B cell (primary cell): ENCODE results near the gene EFCAB8. TPM values are rescaled to one million over a fixed set of nuclear protein-coding genes. Genes with fewer than 3 reads are reported as not detected.

Experiments
- ATAC-seq: fragments of 200-7000 bp; cut with Tn5 transposase; one replicate; pipeline ENCODE4 v1.10.0; 2021; ENCODE audit warnings: low read depth, mild to moderate bottlenecking, moderate number of reproducible peaks, moderate library complexity
- CTCF ChIA-PET: fragments of 350-600 bp; sonication (Branson Sonifier 250); formaldehyde crosslinking; loops from one replicate; lab custom pipeline; 2021; ENCODE audit warnings: antibody characterized with exemption, inconsistent platforms; lab: Charles Lee
- POLR2A ChIA-PET: fragments of 350-600 bp; sonication (Branson Sonifier 250); formaldehyde crosslinking; loops from one replicate; lab custom pipeline; 2021; ENCODE audit warnings: antibody characterized with exemption; lab: Charles Lee
- DNase-seq: peaks from one replicate; pipeline ENCODE4 v3.0.0; 2013
- H2AFZ ChIP-seq: 2 replicates; pipeline ENCODE4 v1.6.1; 2012; ENCODE audit warnings: mild to moderate bottlenecking, low read depth, low read length; ENCODE audit not compliant: insufficient read depth, poor library complexity, severe bottlenecking
- H3K27ac ChIP-seq, 2 donors: 1 replicate in 1 of 2; 2 replicates in 1 of 2; pipeline ENCODE4 v1.5.1; 2012 to 2013; ENCODE audit warnings: low read length in 2 of 2, mild to moderate bottlenecking in 2 of 2, moderate library complexity in 1 of 2
- H3K27me3 ChIP-seq, 4 experiments: fragments of 200-600 bp in 1 of 4; sonication (generic) in 1 of 4; replicated peaks in 1 of 4; 1 replicate in 2 of 4; 2 replicates in 2 of 4; pipeline versions ENCODE4 v1.6.1 to v1.7.0; 2013 to 2016; ENCODE audit warnings: low read length in 3 of 4, mild to moderate bottlenecking in 2 of 4, mixed read lengths in 1 of 4, moderate library complexity in 1 of 4; ENCODE audit not compliant: insufficient read depth in 4 of 4, control insufficient read depth in 3 of 4; ENCODE audit errors: control extremely low read depth in 1 of 4
- H3K36me3 ChIP-seq, 2 experiments: replicated peaks in 1 of 2; 1 replicate in 1 of 2; 2 replicates in 1 of 2; pipeline versions ENCODE4 v1.6.1 to v1.7.1; 2013; ENCODE audit warnings: low read length in 1 of 2; ENCODE audit not compliant: insufficient read depth in 2 of 2, control insufficient read depth in 1 of 2; ENCODE audit errors: control extremely low read depth in 1 of 2, extremely low read depth in 1 of 2
- H3K4me1 ChIP-seq, 2 donors: fragments of 200-600 bp in 1 of 2; sonication (generic) in 1 of 2; 1 replicate in 1 of 2; 2 replicates in 1 of 2; pipeline versions ENCODE4 v1.5.1 to v1.6.1; 2013 to 2017; ENCODE audit warnings: low read length in 2 of 2; ENCODE audit not compliant: control insufficient read depth in 2 of 2, insufficient read depth in 2 of 2
- H3K4me2 ChIP-seq: replicated peaks from 2 replicates; pipeline ENCODE3; 2012; ENCODE audit warnings: mild to moderate bottlenecking, low read depth, low read length; ENCODE audit not compliant: poor library complexity, severe bottlenecking
- H3K4me3 ChIP-seq, 5 experiments: fragments of 200-600 bp in 1 of 5; sonication (generic) in 1 of 5; 1 replicate in 3 of 5; 2 replicates in 2 of 5; pipeline versions ENCODE4 v1.5.1 to v1.7.0; 2011 to 2016; ENCODE audit warnings: low read length in 4 of 5, mild to moderate bottlenecking in 4 of 5, low read depth in 2 of 5, control low read depth in 1 of 5, moderate library complexity in 1 of 5; ENCODE audit not compliant: insufficient read depth in 1 of 5; ENCODE audit errors: control extremely low read depth in 1 of 5, extremely low read depth in 1 of 5
- H3K79me2 ChIP-seq: fragments of 200-600 bp; sonication (generic); one replicate; pipeline ENCODE4 v1.6.0; 2016; ENCODE audit warnings: low read length; ENCODE audit not compliant: control insufficient read depth, insufficient read depth
- H3K9ac ChIP-seq: fragments of 200-600 bp; sonication (generic); 2 replicates; pipeline ENCODE4 v1.6.1; 2017; ENCODE audit warnings: mild to moderate bottlenecking, low read length, moderate library complexity
- H3K9me3 ChIP-seq, 3 donors: one replicate each; pipeline versions ENCODE4 v1.6.1 to v1.7.1; 2013; ENCODE audit warnings: low read length in 2 of 3; ENCODE audit not compliant: control insufficient read depth in 2 of 3, insufficient read depth in 1 of 3; ENCODE audit errors: control extremely low read depth in 1 of 3
- H4K20me1 ChIP-seq: 2 replicates; pipeline ENCODE4 v1.6.0; 2012; ENCODE audit warnings: mild to moderate bottlenecking, low read length; ENCODE audit not compliant: insufficient read depth, control insufficient read depth, poor library complexity, severe bottlenecking
- H3K27ac Mint-ChIP-seq: one replicate; pipeline ENCODE4 v1.8.0; 2021; ENCODE audit warnings: mixed read lengths
- H3K27me3 Mint-ChIP-seq: one replicate; pipeline ENCODE4 v1.8.0; 2021; ENCODE audit warnings: mixed read lengths
- H3K4me1 Mint-ChIP-seq: one replicate; pipeline ENCODE4 v1.8.0; 2021; ENCODE audit warnings: mixed read lengths
- H3K4me3 Mint-ChIP-seq: one replicate; pipeline ENCODE4 v1.8.0; 2021; ENCODE audit warnings: mixed read lengths
- H3K9me3 Mint-ChIP-seq: one replicate; pipeline ENCODE4 v1.8.0; 2022; ENCODE audit warnings: mixed read lengths; ENCODE audit not compliant: insufficient read depth
- EZH2 ChIP-seq: IDR thresholded peaks from 2 replicates; pipeline ENCODE4 v1.6.1; 2012; ENCODE audit warnings: borderline replicate concordance, low read depth, mild to moderate bottlenecking, moderate library complexity, low read length; ENCODE audit not compliant: insufficient read depth, poor library complexity, severe bottlenecking
- WGBS: methylation state at CpG from one replicate; pipeline ENCODE4 v1.1.5; 2013; ENCODE audit warnings: missing lambda C conversion rate; ENCODE audit not compliant: insufficient coverage; 5-methylcytosine and 5-hydroxymethylcytosine counted together
- intact Hi-C: fragments of 100-400 bp; cut with micrococcal nuclease; formaldehyde crosslinking; loops from one replicate; pipeline ENCODE4 v1.10.0; 2022
- polyA plus RNA-seq: library from polyadenylated mRNA; depleted of rRNA; stranded (reverse); fragments of >200 nt; gene quantifications from 2 replicates; pipeline ENCODE4 v1.2.3, GENCODE V29; 2012
- total RNA-seq, 2 donors: library from RNA; stranded (reverse); fragments of 120-200 nt in 1 of 2; gene quantifications; 1 replicate in 1 of 2; 2 replicates in 1 of 2; pipeline versions ENCODE4 v1.2.3 to v1.2.4, GENCODE V29; 2013 to 2022
- TF ChIP-seq, protein P1 (sequence below): fragments of 200-600 bp; IDR thresholded peaks from one replicate; pipeline ENCODE4 v1.8.0; 2022; ENCODE audit warnings: antibody characterized with exemption, mild to moderate bottlenecking

EFCAB8 gene
- total and polyA plus RNA-seq, 2 donors (not counting 1 experiment from before 2014, with no cell fraction given): 0.72 to 2.3 TPM

DNA sequence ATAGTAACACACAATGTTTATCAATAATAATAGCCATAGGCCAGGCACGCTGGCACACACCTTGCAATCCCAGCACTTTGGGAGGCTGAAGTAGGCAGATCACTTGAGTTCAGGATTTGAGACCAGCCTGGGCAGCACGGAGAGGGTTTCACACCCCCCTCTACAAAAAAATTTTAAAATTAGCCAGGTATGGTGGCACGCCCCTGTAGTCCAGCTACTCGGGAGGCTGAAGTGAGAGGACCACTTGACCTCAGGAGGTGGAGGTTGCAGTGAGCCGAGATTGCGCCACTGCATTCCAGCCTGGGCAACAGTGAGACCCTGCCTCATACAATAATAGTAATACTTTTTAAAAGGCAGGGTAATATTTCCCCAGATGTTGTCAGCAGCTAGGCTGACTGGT lies 46.8 kb upstream of the EFCAB8 start:
- DNase-seq (no peak), ATAC-seq (no peak)
- H3K27me3 ChIP-seq: no peaks in the 10 kb centered on the region
- intact Hi-C loops: no loop called here
- WGBS: 94% methylated on average over 2 of the region's 6 CpGs
- TF ChIP-seq, protein P1, sequence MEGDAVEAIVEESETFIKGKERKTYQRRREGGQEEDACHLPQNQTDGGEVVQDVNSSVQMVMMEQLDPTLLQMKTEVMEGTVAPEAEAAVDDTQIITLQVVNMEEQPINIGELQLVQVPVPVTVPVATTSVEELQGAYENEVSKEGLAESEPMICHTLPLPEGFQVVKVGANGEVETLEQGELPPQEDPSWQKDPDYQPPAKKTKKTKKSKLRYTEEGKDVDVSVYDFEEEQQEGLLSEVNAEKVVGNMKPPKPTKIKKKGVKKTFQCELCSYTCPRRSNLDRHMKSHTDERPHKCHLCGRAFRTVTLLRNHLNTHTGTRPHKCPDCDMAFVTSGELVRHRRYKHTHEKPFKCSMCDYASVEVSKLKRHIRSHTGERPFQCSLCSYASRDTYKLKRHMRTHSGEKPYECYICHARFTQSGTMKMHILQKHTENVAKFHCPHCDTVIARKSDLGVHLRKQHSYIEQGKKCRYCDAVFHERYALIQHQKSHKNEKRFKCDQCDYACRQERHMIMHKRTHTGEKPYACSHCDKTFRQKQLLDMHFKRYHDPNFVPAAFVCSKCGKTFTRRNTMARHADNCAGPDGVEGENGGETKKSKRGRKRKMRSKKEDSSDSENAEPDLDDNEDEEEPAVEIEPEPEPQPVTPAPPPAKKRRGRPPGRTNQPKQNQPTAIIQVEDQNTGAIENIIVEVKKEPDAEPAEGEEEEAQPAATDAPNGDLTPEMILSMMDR: no peak
- no peak for TF ChIP-seq EZH2
- H4K20me1 ChIP-seq: no peaks in the 10 kb centered on the region
- H3K36me3 ChIP-seq: no peaks in the 10 kb centered on the region
- POLR2A ChIA-PET: no interaction called here
- no peak overlapping the region for H2AFZ ChIP-seq
- H3K27ac Mint-ChIP-seq: no peak overlapping the region
- H3K4me1 ChIP-seq: no peaks in the 10 kb centered on the region
- H3K9me3 ChIP-seq: no peaks in the 10 kb centered on the region
- H3K27ac ChIP-seq: no peak overlapping the region
- no peak overlapping the region for H3K4me3 Mint-ChIP-seq
- no peaks in the 10 kb centered on the region for H3K9me3 Mint-ChIP-seq
- H3K79me2 ChIP-seq: no peaks in the 10 kb centered on the region
- CTCF ChIA-PET: interaction anchor here (0.7 kb wide), 1 partner anchor 22 kb away, joined by 3 read pairs; no protein-coding TSS in a partner anchor
- no peaks in the 10 kb centered on the region for H3K27me3 Mint-ChIP-seq
- H3K4me1 Mint-ChIP-seq: no peaks in the 10 kb centered on the region
- H3K4me2 ChIP-seq: no peak overlapping the region
- H3K4me3 ChIP-seq: no peak overlapping the region
- no peak overlapping the region for H3K9ac ChIP-seq

DNA sequence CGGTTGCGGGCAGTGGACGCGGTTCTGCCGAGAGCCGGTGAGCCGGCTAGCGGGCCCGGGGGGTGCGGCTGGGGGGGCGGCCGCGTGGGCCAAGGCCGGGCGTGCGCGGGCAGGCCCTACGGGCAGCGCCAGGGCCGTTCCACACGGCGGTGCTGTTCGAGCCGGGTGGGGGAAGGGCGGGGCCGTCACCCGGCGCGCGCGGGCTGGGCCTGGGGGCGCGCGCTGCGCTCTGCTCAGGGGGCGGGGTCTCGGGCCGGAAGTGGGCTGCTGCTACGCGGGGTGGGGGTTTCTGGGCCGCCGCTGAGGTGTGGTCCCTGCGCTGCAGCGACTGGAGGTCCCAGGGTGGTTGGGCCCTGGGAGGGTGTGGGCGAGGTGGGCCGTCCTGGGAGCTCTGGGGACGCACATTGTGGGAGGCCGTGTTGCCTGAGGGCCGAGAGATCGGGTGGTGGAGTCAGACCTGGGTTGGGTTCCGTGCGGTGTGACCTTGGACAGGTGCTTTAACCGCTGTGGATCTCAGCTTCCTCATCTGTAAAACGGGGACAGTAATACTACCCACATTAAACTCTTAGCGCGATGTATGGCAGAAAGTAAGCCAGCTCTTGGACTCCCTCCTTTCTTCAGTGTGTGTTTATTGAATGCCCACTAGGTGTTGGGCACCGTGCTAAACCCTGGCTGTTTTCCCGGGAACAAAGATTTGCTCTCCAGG lies 38.6 kb upstream of the EFCAB8 start:
- H3K4me1 ChIP-seq: peaks cover 21% of the 10 kb centered on the region in 2 donors
- peak overlapping the region; percentile 75 for H3K4me2 ChIP-seq
- H3K36me3 ChIP-seq: peaks cover 0 to 2% of the 10 kb centered on the region in 2 experiments
- peak overlapping the region; percentile 95 for H3K9ac ChIP-seq
- ChIA-PET CTCF (interaction anchor here (0.7 to 1.7 kb wide), 3 partner anchors 17 to 41 kb away, joined by 3 read pairs; no protein-coding TSS in a partner anchor), POLR2A (interaction anchor here (0.6 to 0.8 kb wide), 8 partner anchors 30 to 1889 kb away, joined by 3 to 8 read pairs (median 4); partner anchors contain the start of genes EIF2S2 and PXMP4)
- no peak for TF ChIP-seq EZH2
- TF ChIP-seq, protein P1: no peak
- Mint-ChIP-seq H3K27me3 (no peaks in the 10 kb centered on the region), H3K9me3 (no peaks in the 10 kb centered on the region), H3K4me3 (peak overlapping the region; percentile 98), H3K4me1 (peaks cover 39% of the 10 kb centered on the region), H3K27ac (peak overlapping the region; percentile 98)
- DNase-seq (peak; percentile 93), ATAC-seq (peak; percentile 72)
- peaks cover 50% of the 10 kb centered on the region for H4K20me1 ChIP-seq
- H3K27ac ChIP-seq: peak overlapping the region; percentile 89 to 93
- H2AFZ ChIP-seq: peak overlapping the region; percentile 56
- peak overlapping the region; percentile 66 to 92 (median 77) for H3K4me3 ChIP-seq
- H3K9me3 ChIP-seq: no peaks in the 10 kb centered on the region
- no peaks in the 10 kb centered on the region for H3K27me3 ChIP-seq
- WGBS: under 1% methylated on average over 52 of the region's 58 CpGs
- intact Hi-C loops: loop anchor here (1.0 to 10.0 kb wide), 4 partner anchors 28 to 995 kb away; partner anchors contain the start of genes CHMP4B and DNMT3B
- peaks cover 62% of the 10 kb centered on the region for H3K79me2 ChIP-seq
